H9 (cell line): ENCODE results near the gene CEP63. TPM values are rescaled to one million over a fixed set of nuclear protein-coding genes. Genes with fewer than 3 reads are reported as not detected.

Experiments
- DNase-seq: peaks from one replicate; pipeline ENCODE4 v3.0.0-alpha.2; 2017
- H2AFZ ChIP-seq: one replicate; pipeline ENCODE4 v1.6.1; 2013; ENCODE audit warnings: mild to moderate bottlenecking, low read length, control low read depth, moderate library complexity
- H2AK5ac ChIP-seq: 2 replicates; pipeline ENCODE4 v1.6.1; 2013; ENCODE audit warnings: low read length, control low read depth, mixed read lengths; ENCODE audit not compliant: insufficient read length
- H2BK120ac ChIP-seq: one replicate; pipeline ENCODE4 v1.6.1; 2013; ENCODE audit warnings: low read depth, mild to moderate bottlenecking, low read length, control low read depth, inconsistent platforms; ENCODE audit not compliant: poor library complexity, severe bottlenecking
- H2BK12ac ChIP-seq: 2 replicates; pipeline ENCODE4 v1.6.1; 2013; ENCODE audit warnings: low read length, control low read depth, mixed read lengths, low read depth; ENCODE audit not compliant: insufficient read length
- H2BK15ac ChIP-seq: 2 replicates; pipeline ENCODE4 v1.6.1; 2013; ENCODE audit warnings: low read depth, low read length, control low read depth
- H2BK20ac ChIP-seq: one replicate; pipeline ENCODE4 v1.6.1; 2013; ENCODE audit warnings: low read depth, mild to moderate bottlenecking, low read length, control low read depth, inconsistent platforms; ENCODE audit not compliant: poor library complexity, severe bottlenecking
- H2BK5ac ChIP-seq: 2 replicates; pipeline ENCODE4 v1.6.1; 2013; ENCODE audit warnings: low read length, control low read depth, mixed read lengths; ENCODE audit not compliant: insufficient read length
- H3K14ac ChIP-seq: 2 replicates; pipeline ENCODE4 v1.6.1; 2013; ENCODE audit warnings: low read length, control low read depth; ENCODE audit not compliant: insufficient read depth
- H3K18ac ChIP-seq: 2 replicates; pipeline ENCODE4 v1.6.1; 2013; ENCODE audit warnings: low read depth, mild to moderate bottlenecking, mixed read lengths, low read length, control low read depth; ENCODE audit not compliant: insufficient read length
- H3K23ac ChIP-seq: 2 replicates; pipeline ENCODE4 v1.6.1; 2013; ENCODE audit warnings: low read length, control low read depth, mixed read lengths, low read depth; ENCODE audit not compliant: insufficient read length
- H3K23me2 ChIP-seq: 2 replicates; pipeline ENCODE4 v1.6.1; 2013; ENCODE audit warnings: low read depth, mild to moderate bottlenecking, mixed read lengths, low read length, control low read depth; ENCODE audit not compliant: insufficient read length, poor library complexity, severe bottlenecking
- H3K27ac ChIP-seq: 2 replicates; pipeline ENCODE4 v1.5.1; 2013; ENCODE audit warnings: low read length, control low read depth, mixed read lengths, low read depth; ENCODE audit not compliant: insufficient read length
- H3K27me3 ChIP-seq: 2 replicates; pipeline ENCODE4 v1.6.1; 2013; ENCODE audit warnings: low read length, control low read depth, inconsistent platforms; ENCODE audit not compliant: insufficient read depth
- H3K4ac ChIP-seq: 2 replicates; pipeline ENCODE4 v1.6.1; 2013; ENCODE audit warnings: low read depth, mild to moderate bottlenecking, control low read depth, inconsistent platforms, low read length, moderate library complexity
- H3K4me1 ChIP-seq: 2 replicates; pipeline ENCODE4 v1.6.1; 2013; ENCODE audit warnings: low read length, control low read depth, inconsistent platforms; ENCODE audit not compliant: insufficient read depth
- H3K4me2 ChIP-seq: 2 replicates; pipeline ENCODE4 v1.6.1; 2013; ENCODE audit warnings: low read length, control low read depth, mixed read lengths; ENCODE audit not compliant: insufficient read length, insufficient read depth
- H3K56ac ChIP-seq: 2 replicates; pipeline ENCODE4 v1.6.1; 2013; ENCODE audit warnings: low read depth, mild to moderate bottlenecking, mixed read lengths, low read length, control low read depth; ENCODE audit not compliant: insufficient read length
- H3K79me1 ChIP-seq: 2 replicates; pipeline ENCODE4 v1.6.1; 2013; ENCODE audit warnings: low read depth, mild to moderate bottlenecking, moderate library complexity, low read length, control low read depth, inconsistent platforms; ENCODE audit not compliant: insufficient read depth, poor library complexity, severe bottlenecking
- H3K79me2 ChIP-seq: 2 replicates; pipeline ENCODE4 v1.6.1; 2013; ENCODE audit warnings: low read length, control low read depth, inconsistent platforms; ENCODE audit not compliant: insufficient read depth
- H3K9ac ChIP-seq: 2 replicates; pipeline ENCODE4 v1.6.1; 2013; ENCODE audit warnings: low read length, control low read depth, mixed read lengths; ENCODE audit not compliant: insufficient read length; ENCODE audit errors: extremely low read depth
- H3K9me3 ChIP-seq: one replicate; pipeline ENCODE4 v1.6.1; 2013; ENCODE audit warnings: low read depth, low read length, inconsistent platforms; ENCODE audit not compliant: control insufficient read depth
- H3T11ph ChIP-seq: one replicate; pipeline ENCODE4 v1.6.1; 2013; ENCODE audit warnings: mild to moderate bottlenecking, low read length, control low read depth, inconsistent platforms
- H4K20me1 ChIP-seq: one replicate; pipeline ENCODE4 v1.6.1; 2013; ENCODE audit not compliant: control insufficient read depth, insufficient read length, insufficient read depth
- H4K5ac ChIP-seq: 2 replicates; pipeline ENCODE4 v1.6.1; 2013; ENCODE audit warnings: low read depth, mild to moderate bottlenecking, mixed read lengths, low read length, control low read depth; ENCODE audit not compliant: insufficient read length
- H4K8ac ChIP-seq: replicated peaks from 2 replicates; pipeline ENCODE4 v1.6.1; 2013; ENCODE audit warnings: low read length, control low read depth, mixed read lengths, low read depth; ENCODE audit not compliant: insufficient read length
- H4K91ac ChIP-seq: 2 replicates; pipeline ENCODE4 v1.6.1; 2013; ENCODE audit warnings: low read depth, mild to moderate bottlenecking, moderate library complexity, mixed read lengths, low read length, control low read depth; ENCODE audit not compliant: insufficient read length
- H3K27ac Mint-ChIP-seq, 3 experiments: 2 replicates in 2 of 3; 3 replicates in 1 of 3; pipeline ENCODE4 v1.8.0; 2020 to 2021; ENCODE audit warnings: mixed read lengths in 3 of 3, mild to moderate bottlenecking in 1 of 3, moderate library complexity in 1 of 3
- H3K27me3 Mint-ChIP-seq: 2 replicates; pipeline ENCODE4 v1.8.0; 2021; ENCODE audit warnings: low read depth, mild to moderate bottlenecking, moderate library complexity, mixed read lengths
- H3K36me3 Mint-ChIP-seq, 3 experiments: 2 replicates in 2 of 3; 3 replicates in 1 of 3; pipeline ENCODE4 v1.8.0; 2020 to 2021; ENCODE audit warnings: low read depth in 3 of 3, mixed read lengths in 3 of 3; ENCODE audit not compliant: insufficient read depth in 1 of 3
- H3K4me1 Mint-ChIP-seq, 2 experiments: 2 replicates each; pipeline ENCODE4 v1.8.0; 2020; ENCODE audit warnings: mixed read lengths in 2 of 2
- H3K4me3 Mint-ChIP-seq, 2 experiments: 2 replicates in 1 of 2; 3 replicates in 1 of 2; pipeline ENCODE4 v1.8.0; 2020 to 2021; ENCODE audit warnings: mild to moderate bottlenecking in 2 of 2, mixed read lengths in 2 of 2, moderate library complexity in 1 of 2
- H3K9me3 Mint-ChIP-seq, 2 experiments: 2 replicates in 1 of 2; 3 replicates in 1 of 2; pipeline ENCODE4 v1.8.0; 2020; ENCODE audit warnings: mild to moderate bottlenecking in 2 of 2, mixed read lengths in 2 of 2, moderate library complexity in 1 of 2
- WGBS: extraction: QIAGEN DNeasy Blood & Tissue Kit; methylation state at CpG from one replicate; pipeline ENCODE4 v1.1.7; 2013; ENCODE audit warnings: missing lambda C conversion rate, low lambda C conversion rate, mixed read lengths; ENCODE audit not compliant: insufficient read length; ENCODE audit errors: extremely low coverage; 5-methylcytosine and 5-hydroxymethylcytosine counted together
- total RNA-seq: library from RNA; stranded (reverse); gene quantifications from 2 replicates; pipeline ENCODE4 v1.2.1, GENCODE V29; 2021
- TF ChIP-seq, protein P1 (sequence below): fragments of 200-600 bp; sonication (generic); conservative IDR thresholded peaks from 3 replicates; pipeline ENCODE4 v1.8.0; 2021; ENCODE audit warnings: antibody characterized with exemption, mild to moderate bottlenecking

CEP63 gene
- total RNA-seq, 1 experiment from 2014 or later, result 16.2 TPM

DNA sequence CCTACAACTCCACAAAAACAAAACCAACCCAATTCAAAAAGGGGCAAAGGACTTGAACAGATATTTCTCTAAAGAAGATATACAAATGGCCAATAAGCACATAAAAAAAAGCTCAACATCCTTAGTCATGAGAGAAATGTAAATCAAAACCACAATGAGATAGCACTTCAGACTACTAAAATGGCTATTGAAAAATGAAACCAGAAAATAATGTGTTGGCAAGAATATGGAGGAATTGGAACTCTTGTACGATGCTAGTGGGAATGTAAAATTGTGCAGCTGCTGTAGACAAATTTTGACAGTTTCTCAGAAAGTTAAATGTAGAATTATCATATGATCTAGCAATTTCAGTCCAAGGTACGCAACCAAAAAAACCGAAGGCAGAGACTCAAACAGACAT, 136.0 kb downstream of the CEP63 start:
- H3K4me2 ChIP-seq, result no peak overlapping the region
- no peak for DNase-seq
- TF ChIP-seq, protein P1, sequence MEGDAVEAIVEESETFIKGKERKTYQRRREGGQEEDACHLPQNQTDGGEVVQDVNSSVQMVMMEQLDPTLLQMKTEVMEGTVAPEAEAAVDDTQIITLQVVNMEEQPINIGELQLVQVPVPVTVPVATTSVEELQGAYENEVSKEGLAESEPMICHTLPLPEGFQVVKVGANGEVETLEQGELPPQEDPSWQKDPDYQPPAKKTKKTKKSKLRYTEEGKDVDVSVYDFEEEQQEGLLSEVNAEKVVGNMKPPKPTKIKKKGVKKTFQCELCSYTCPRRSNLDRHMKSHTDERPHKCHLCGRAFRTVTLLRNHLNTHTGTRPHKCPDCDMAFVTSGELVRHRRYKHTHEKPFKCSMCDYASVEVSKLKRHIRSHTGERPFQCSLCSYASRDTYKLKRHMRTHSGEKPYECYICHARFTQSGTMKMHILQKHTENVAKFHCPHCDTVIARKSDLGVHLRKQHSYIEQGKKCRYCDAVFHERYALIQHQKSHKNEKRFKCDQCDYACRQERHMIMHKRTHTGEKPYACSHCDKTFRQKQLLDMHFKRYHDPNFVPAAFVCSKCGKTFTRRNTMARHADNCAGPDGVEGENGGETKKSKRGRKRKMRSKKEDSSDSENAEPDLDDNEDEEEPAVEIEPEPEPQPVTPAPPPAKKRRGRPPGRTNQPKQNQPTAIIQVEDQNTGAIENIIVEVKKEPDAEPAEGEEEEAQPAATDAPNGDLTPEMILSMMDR, result no peak
- H2BK12ac ChIP-seq, result no peak overlapping the region
- no peaks in the 10 kb centered on the region for H3K27me3 ChIP-seq
- no peak overlapping the region for H2AK5ac ChIP-seq
- no peaks in the 10 kb centered on the region for H3K79me1 ChIP-seq
- no CpG with 5 or more reads among the region's 3 CpGs for WGBS
- H3K9me3 Mint-ChIP-seq, result no peaks in the 10 kb centered on the region
- no peak overlapping the region for H2BK15ac ChIP-seq
- no peak overlapping the region for H3K56ac ChIP-seq
- H3K18ac ChIP-seq, result no peak overlapping the region
- H3K4me3 Mint-ChIP-seq, result no peak overlapping the region
- no peak overlapping the region for H2BK5ac ChIP-seq
- no peak overlapping the region for H4K8ac ChIP-seq
- H3K36me3 Mint-ChIP-seq, result no peaks in the 10 kb centered on the region
- H2AFZ ChIP-seq, result no peak overlapping the region
- no peaks in the 10 kb centered on the region for H4K20me1 ChIP-seq
- no peak overlapping the region for H3K27ac ChIP-seq
- no peak overlapping the region for H3K23ac ChIP-seq
- H3K9me3 ChIP-seq, result no peaks in the 10 kb centered on the region
- no peak overlapping the region for H3T11ph ChIP-seq
- H3K9ac ChIP-seq, result no peak overlapping the region
- no peak overlapping the region for H3K4ac ChIP-seq
- no peak overlapping the region for H3K27ac Mint-ChIP-seq
- no peak overlapping the region for H2BK120ac ChIP-seq
- peaks cover 6% of the 10 kb centered on the region for H3K27me3 Mint-ChIP-seq
- peaks cover 7 to 12% of the 10 kb centered on the region in 2 experiments; a peak in 2 of 4 replicates for H3K4me1 Mint-ChIP-seq
- H2BK20ac ChIP-seq, result no peak overlapping the region
- H3K4me1 ChIP-seq, result no peaks in the 10 kb centered on the region
- H3K14ac ChIP-seq, result no peak overlapping the region
- H4K5ac ChIP-seq, result no peak overlapping the region
- no peaks in the 10 kb centered on the region for H3K79me2 ChIP-seq
- no peaks in the 10 kb centered on the region for H3K23me2 ChIP-seq
- H4K91ac ChIP-seq, result no peak overlapping the region
